GM12878 (cell line): ENCODE results near the gene SEBOX. TPM values are rescaled to one million over a fixed set of nuclear protein-coding genes. Genes with fewer than 3 reads are reported as not detected.

Experiments
- ATAC-seq: fragments of 200-7000 bp; cut with Tn5 transposase; 3 replicates; pipeline ENCODE4 v1.9.1; 2020; ENCODE audit warnings: mild to moderate bottlenecking, moderate library complexity
- BruUV-seq: library from RNA; stranded (reverse); fragments of 400-500 nt; replicated peaks from 2 replicates; lab custom pipeline; 2021; lab: Mats Ljungman, UMichigan
- CTCF ChIA-PET: fragments of 300-600 bp; sonication (Branson Sonifier 250); formaldehyde crosslinking; extraction: SDS; loops from one replicate; lab custom pipeline; 2021; ENCODE audit warnings: inconsistent platforms; lab: Yijun Ruan, JAX
- POLR2A ChIA-PET: fragments of 350-600 bp; formaldehyde crosslinking; extraction: SDS; loops from one replicate; lab custom pipeline; 2021; ENCODE audit warnings: inconsistent platforms; lab: Charles Lee
- RAD21 ChIA-PET: fragments of 300-600 bp; sonication (Branson Sonifier 250); formaldehyde crosslinking; loops from one replicate; lab custom pipeline; 2023; ENCODE audit warnings: antibody characterized with exemption; ENCODE audit not compliant: unreplicated experiment; lab: Charles Lee
- SMC1A ChIA-PET: fragments of 300-600 bp; sonication (Branson Sonifier 250); formaldehyde crosslinking; loops from one replicate; lab custom pipeline; 2023; ENCODE audit not compliant: unreplicated experiment, uncharacterized antibody; lab: Charles Lee
- DNase-seq: peaks from one replicate; pipeline ENCODE4 v3.0.0-alpha.2; 2011; ENCODE audit warnings: low read depth, low spot score
- FAIRE-seq: peaks from 3 replicates; lab custom pipeline; 2011; peaks lifted over from hg19 to GRCh38; lab: Jason Lieb, UNC
- H2AFZ ChIP-seq: 2 replicates; pipeline ENCODE4 v1.6.0; 2011; ENCODE audit warnings: low read depth, low read length, control low read depth; ENCODE audit not compliant: control insufficient read depth
- H3K27ac ChIP-seq: 2 replicates; pipeline ENCODE4 v1.5.1; 2011; ENCODE audit warnings: control low read depth; ENCODE audit not compliant: control insufficient read depth, insufficient read depth
- H3K27me3 ChIP-seq, 2 experiments: replicated peaks in 1 of 2; 2 replicates each; pipeline versions ENCODE4 v1.6.0 to v1.6.1; 2011; ENCODE audit warnings: low read length in 1 of 2; ENCODE audit not compliant: control insufficient read depth in 2 of 2, insufficient read depth in 2 of 2
- H3K36me3 ChIP-seq, 2 experiments: 2 replicates each; pipeline ENCODE4 v1.5.1; 2011; ENCODE audit warnings: low read length in 1 of 2; ENCODE audit not compliant: control insufficient read depth in 2 of 2, insufficient read depth in 2 of 2
- H3K4me1 ChIP-seq: 2 replicates; pipeline ENCODE4 v1.6.1; 2011; ENCODE audit warnings: mild to moderate bottlenecking, low read length, moderate library complexity, mixed read lengths; ENCODE audit not compliant: control insufficient read depth, insufficient read depth
- H3K4me2 ChIP-seq: 2 replicates; pipeline ENCODE4 v1.6.0; 2011; ENCODE audit warnings: control low read depth; ENCODE audit not compliant: control insufficient read depth, insufficient read depth
- H3K4me3 ChIP-seq: fragments of 200-600 bp; sonication (generic); 2 replicates; pipeline ENCODE4 v1.5.1; 2016
- H3K79me2 ChIP-seq: 2 replicates; pipeline ENCODE4 v1.6.0; 2011; ENCODE audit warnings: low read length; ENCODE audit not compliant: control insufficient read depth, insufficient read depth
- H3K9ac ChIP-seq: 2 replicates; pipeline ENCODE4 v1.8.0; 2011; ENCODE audit warnings: low read length, control low read depth, mixed read lengths; ENCODE audit not compliant: control insufficient read depth, insufficient read depth
- H3K9me3 ChIP-seq: replicated peaks from 3 replicates; pipeline ENCODE4 v1.5.1; 2011; ENCODE audit warnings: mild to moderate bottlenecking, low read length; ENCODE audit not compliant: control insufficient read depth, insufficient read depth
- H4K20me1 ChIP-seq: 2 replicates; pipeline ENCODE4 v1.6.0; 2011; ENCODE audit not compliant: control insufficient read depth, insufficient read depth
- BHLHE40 ChIP-seq, 2 experiments: fragments of 450-650 bp in 1 of 2; IDR thresholded peaks; 2 replicates each; pipeline ENCODE4 v1.6.1; 2011 to 2017; ENCODE audit warnings: low read depth in 2 of 2, borderline replicate concordance in 1 of 2, improper control_type of control experiment in 1 of 2, low read length in 1 of 2, mild to moderate bottlenecking in 1 of 2
- ETV6 ChIP-seq, 2 experiments: fragments of 450-650 bp in 1 of 2; IDR thresholded peaks in 1 of 2; conservative IDR thresholded peaks in 1 of 2; 2 replicates each; pipeline ENCODE4 v1.6.1; 2014; ENCODE audit warnings: antibody characterized with exemption in 1 of 2, borderline replicate concordance in 1 of 2, low read depth in 1 of 2, mild to moderate bottlenecking in 1 of 2, moderate library complexity in 1 of 2
- MXI1 ChIP-seq: fragments of 150-350 bp; IDR thresholded peaks from 2 replicates; pipeline ENCODE4 v1.6.1; 2011; ENCODE audit warnings: low read depth, mild to moderate bottlenecking, inconsistent platforms, low read length, improper control_type of control experiment
- NBN ChIP-seq: fragments of 450-650 bp; IDR thresholded peaks from 2 replicates; pipeline ENCODE4 v1.6.1; 2016
- NFXL1 ChIP-seq: fragments of 450-650 bp; IDR thresholded peaks from 2 replicates; pipeline ENCODE4 v1.6.1; 2017; ENCODE audit warnings: antibody characterized with exemption, mild to moderate bottlenecking, borderline replicate concordance
- PAX5 ChIP-seq: IDR thresholded peaks from 2 replicates; pipeline ENCODE4 v1.6.1; 2011; ENCODE audit warnings: low read depth, low read length, borderline replicate concordance
- POLR2AphosphoS5 ChIP-seq: IDR thresholded peaks from 2 replicates; pipeline ENCODE4 v1.6.1; 2011; ENCODE audit warnings: mild to moderate bottlenecking, low read length, inconsistent platforms
- RAD21 ChIP-seq: IDR thresholded peaks from 2 replicates; pipeline ENCODE4 v1.6.1; 2011; ENCODE audit warnings: mild to moderate bottlenecking, low read depth, low read length, moderate library complexity; ENCODE audit not compliant: insufficient read depth
- RELA ChIP-seq: fragments of 450-650 bp; IDR thresholded peaks from 2 replicates; pipeline ENCODE4 v1.8.0; 2014; ENCODE audit warnings: borderline replicate concordance; ENCODE audit not compliant: partially characterized antibody
- RFX5 ChIP-seq: IDR thresholded peaks from 2 replicates; pipeline ENCODE4 v1.6.1; 2011; ENCODE audit warnings: low read depth, low read length, improper control_type of control experiment
- WRNIP1 ChIP-seq: IDR thresholded peaks from 2 replicates; pipeline ENCODE4 v1.6.1; 2011; ENCODE audit warnings: low read depth, low read length, improper control_type of control experiment, borderline replicate concordance
- WGBS: methylation state at CpG from one replicate; pipeline ENCODE4 v1.1.6; 2016; ENCODE audit warnings: low lambda C conversion rate; ENCODE audit not compliant: insufficient replicate concordance, insufficient coverage; ENCODE audit errors: missing lambda C conversion rate; 5-methylcytosine and 5-hydroxymethylcytosine counted together
- in situ Hi-C: fragments of 300-500 bp; cut with MboI; formaldehyde crosslinking; loops from 9 replicates; pipeline ENCODE4 v1.14.3; 2018; ENCODE audit warnings: mixed read lengths
- intact Hi-C: fragments of 100-400 bp; cut with micrococcal nuclease; formaldehyde crosslinking; loops from one replicate; pipeline ENCODE4 v1.14.2; 2022; ENCODE audit not compliant: unreplicated experiment
- polyA plus RNA-seq, 11 experiments: library from polyadenylated mRNA; depleted of rRNA in 4 of 11; unstranded in 6 of 11; stranded (reverse) in 5 of 11; fragments of >200 nt; fragmentation: Nextera tagmentation in 4 of 11; fragmentation: Illumina TruSeq in 1 of 11; extraction: Ambion mirVana in 4 of 11; extraction: Trizol in 1 of 11; gene quantifications; 1 replicate in 1 of 11; 2 replicates in 10 of 11; pipeline versions ENCODE4 v1.2.1 to v1.2.3, GENCODE V29; 2011 to 2016; ENCODE audit warnings: inconsistent platforms in 2 of 11, missing spikeins in 2 of 11, low read depth in 1 of 11
- total RNA-seq, 4 experiments: library from RNA; depleted of rRNA in 3 of 4; stranded (reverse); fragments of >200 nt in 3 of 4; fragmentation: Illumina TruSeq in 1 of 4; extraction: Trizol in 1 of 4; gene quantifications; 2 replicates each; pipeline versions ENCODE4 v1.2.1 to v1.2.3, GENCODE V29; 2013 to 2021
- TF ChIP-seq, protein P1 (sequence below): fragments of 450-650 bp; IDR thresholded peaks from 2 replicates; pipeline ENCODE4 v1.6.1; 2018; ENCODE audit warnings: mild to moderate bottlenecking, low read depth, moderate library complexity; ENCODE audit not compliant: partially characterized antibody
- TF ChIP-seq, protein P2 (sequence below): fragments of 450-650 bp; formaldehyde crosslinking; IDR thresholded peaks from 2 replicates; pipeline ENCODE4 v1.4.0; 2022; ENCODE audit warnings: mild to moderate bottlenecking, moderate library complexity
- TF ChIP-seq, protein P3 (sequence below): fragments of 450-650 bp; formaldehyde crosslinking; IDR thresholded peaks from 2 replicates; pipeline ENCODE4 v1.5.0; 2022; ENCODE audit warnings: mild to moderate bottlenecking, missing genetic modification characterization

Gene SEBOX
- total and polyA plus RNA-seq, 10 of the 15 experiments (the other 5 are each of a cell fraction or from before 2014, with no cell fraction given) = not detected

DNA sequence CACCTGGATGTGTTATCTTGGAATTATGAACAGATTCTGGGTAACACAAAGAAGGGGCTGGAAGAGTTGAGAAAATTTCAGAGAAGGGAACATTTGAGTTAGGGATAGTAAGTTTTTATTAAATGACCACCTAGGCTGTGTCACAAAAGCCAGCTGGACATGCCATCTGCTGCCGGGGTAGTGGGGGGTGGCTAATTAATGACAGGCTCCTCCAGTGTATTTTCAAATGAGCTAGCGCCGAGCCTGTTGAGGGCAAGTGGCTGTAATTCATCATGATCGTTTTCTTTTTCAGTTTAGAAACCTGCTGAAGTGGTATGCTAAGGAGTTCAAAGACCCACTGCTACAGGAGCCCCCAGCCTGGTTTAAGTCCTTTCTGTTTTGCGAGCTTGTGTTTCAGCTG lies 39.8 kb downstream of the SEBOX start:
- no TSS peak for BruUV-seq
- 97% methylated on average over 5 of the region's 5 CpGs for WGBS
- Histone ChIP-seq H3K9me3 (no peaks in the 10 kb centered on the region), H2AFZ (no peak overlapping the region), H3K4me3 (no peak overlapping the region), H3K27ac (no peak overlapping the region), H4K20me1 (no peaks in the 10 kb centered on the region), H3K27me3 (no peaks in the 10 kb centered on the region), H3K4me1 (peaks cover 6% of the 10 kb centered on the region; the same call in 1 of the 2 replicates), H3K79me2 (peaks cover 46% of the 10 kb centered on the region), H3K36me3 (peaks cover 11 to 13% of the 10 kb centered on the region in 2 experiments), H3K4me2 (no peak overlapping the region), H3K9ac (no peak overlapping the region)
- RAD21 ChIA-PET = interaction anchor here (1.1 kb wide), 1 partner anchor 10 kb away, joined by 7 read pairs; the partner anchor contains the start of genes IFT20 and TNFAIP1
- CTCF ChIA-PET = interaction anchor here (1.9 kb wide), 1 partner anchor 10 kb away, joined by 5 read pairs; the partner anchor contains the start of genes IFT20 and TNFAIP1
- intact Hi-C loops = no loop called here
- in situ Hi-C loops = no loop called here
- POLR2A ChIA-PET = interaction anchor here (0.6 to 1.1 kb wide), 3 partner anchors 9 to 431 kb away, joined by 3 to 4 read pairs (median 3); partner anchors contain the start of gene LYRM9
- SMC1A ChIA-PET = interaction anchor here (1.1 to 1.4 kb wide), 2 partner anchors 10 to 31 kb away, joined by 3 to 6 read pairs; partner anchors contain the start of genes IFT20 and TNFAIP1
- no peak for DNase-seq
- no peak for ATAC-seq
- no peak for FAIRE-seq
- TF ChIP-seq RFX5 = no peak
- TF ChIP-seq PAX5 = no peak
- TF ChIP-seq ETV6 (conservative IDR thresholded peaks at IDR 0.05 in 1 of 2, IDR thresholded peaks at IDR 0.05 in 1 of 2; ENCODE audit: borderline replicate concordance in 1 of 2, low read depth in 1 of 2) = no peak
- TF ChIP-seq, protein P1, sequence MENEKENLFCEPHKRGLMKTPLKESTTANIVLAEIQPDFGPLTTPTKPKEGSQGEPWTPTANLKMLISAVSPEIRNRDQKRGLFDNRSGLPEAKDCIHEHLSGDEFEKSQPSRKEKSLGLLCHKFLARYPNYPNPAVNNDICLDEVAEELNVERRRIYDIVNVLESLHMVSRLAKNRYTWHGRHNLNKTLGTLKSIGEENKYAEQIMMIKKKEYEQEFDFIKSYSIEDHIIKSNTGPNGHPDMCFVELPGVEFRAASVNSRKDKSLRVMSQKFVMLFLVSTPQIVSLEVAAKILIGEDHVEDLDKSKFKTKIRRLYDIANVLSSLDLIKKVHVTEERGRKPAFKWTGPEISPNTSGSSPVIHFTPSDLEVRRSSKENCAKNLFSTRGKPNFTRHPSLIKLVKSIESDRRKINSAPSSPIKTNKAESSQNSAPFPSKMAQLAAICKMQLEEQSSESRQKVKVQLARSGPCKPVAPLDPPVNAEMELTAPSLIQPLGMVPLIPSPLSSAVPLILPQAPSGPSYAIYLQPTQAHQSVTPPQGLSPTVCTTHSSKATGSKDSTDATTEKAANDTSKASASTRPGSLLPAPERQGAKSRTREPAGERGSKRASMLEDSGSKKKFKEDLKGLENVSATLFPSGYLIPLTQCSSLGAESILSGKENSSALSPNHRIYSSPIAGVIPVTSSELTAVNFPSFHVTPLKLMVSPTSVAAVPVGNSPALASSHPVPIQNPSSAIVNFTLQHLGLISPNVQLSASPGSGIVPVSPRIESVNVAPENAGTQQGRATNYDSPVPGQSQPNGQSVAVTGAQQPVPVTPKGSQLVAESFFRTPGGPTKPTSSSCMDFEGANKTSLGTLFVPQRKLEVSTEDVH = no peak
- no peak for TF ChIP-seq POLR2AphosphoS5
- TF ChIP-seq WRNIP1 = no peak
- TF ChIP-seq MXI1 = no peak
- TF ChIP-seq, protein P2, sequence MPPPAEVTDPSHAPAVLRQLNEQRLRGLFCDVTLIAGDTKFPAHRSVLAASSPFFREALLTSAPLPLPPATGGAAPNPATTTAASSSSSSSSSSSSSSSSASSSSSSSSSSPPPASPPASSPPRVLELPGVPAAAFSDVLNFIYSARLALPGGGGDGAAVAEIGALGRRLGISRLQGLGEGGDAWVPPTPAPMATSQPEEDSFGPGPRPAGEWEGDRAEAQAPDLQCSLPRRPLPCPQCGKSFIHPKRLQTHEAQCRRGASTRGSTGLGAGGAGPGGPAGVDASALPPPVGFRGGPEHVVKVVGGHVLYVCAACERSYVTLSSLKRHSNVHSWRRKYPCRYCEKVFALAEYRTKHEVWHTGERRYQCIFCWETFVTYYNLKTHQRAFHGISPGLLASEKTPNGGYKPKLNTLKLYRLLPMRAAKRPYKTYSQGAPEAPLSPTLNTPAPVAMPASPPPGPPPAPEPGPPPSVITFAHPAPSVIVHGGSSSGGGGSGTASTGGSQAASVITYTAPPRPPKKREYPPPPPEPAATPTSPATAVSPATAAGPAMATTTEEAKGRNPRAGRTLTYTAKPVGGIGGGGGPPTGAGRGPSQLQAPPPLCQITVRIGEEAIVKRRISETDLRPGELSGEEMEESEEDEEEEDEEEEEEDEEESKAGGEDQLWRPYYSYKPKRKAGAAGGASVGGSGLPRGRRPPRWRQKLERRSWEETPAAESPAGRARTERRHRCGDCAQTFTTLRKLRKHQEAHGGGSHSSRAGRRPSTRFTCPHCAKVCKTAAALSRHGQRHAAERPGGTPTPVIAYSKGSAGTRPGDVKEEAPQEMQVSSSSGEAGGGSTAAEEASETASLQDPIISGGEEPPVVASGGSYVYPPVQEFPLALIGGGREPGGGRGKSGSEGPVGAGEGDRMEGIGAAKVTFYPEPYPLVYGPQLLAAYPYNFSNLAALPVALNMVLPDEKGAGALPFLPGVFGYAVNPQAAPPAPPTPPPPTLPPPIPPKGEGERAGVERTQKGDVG = no peak
- TF ChIP-seq RAD21 = no peak
- no peak for TF ChIP-seq RELA
- no peak for TF ChIP-seq NFXL1
- no peak for TF ChIP-seq NBN
- TF ChIP-seq, protein P3, sequence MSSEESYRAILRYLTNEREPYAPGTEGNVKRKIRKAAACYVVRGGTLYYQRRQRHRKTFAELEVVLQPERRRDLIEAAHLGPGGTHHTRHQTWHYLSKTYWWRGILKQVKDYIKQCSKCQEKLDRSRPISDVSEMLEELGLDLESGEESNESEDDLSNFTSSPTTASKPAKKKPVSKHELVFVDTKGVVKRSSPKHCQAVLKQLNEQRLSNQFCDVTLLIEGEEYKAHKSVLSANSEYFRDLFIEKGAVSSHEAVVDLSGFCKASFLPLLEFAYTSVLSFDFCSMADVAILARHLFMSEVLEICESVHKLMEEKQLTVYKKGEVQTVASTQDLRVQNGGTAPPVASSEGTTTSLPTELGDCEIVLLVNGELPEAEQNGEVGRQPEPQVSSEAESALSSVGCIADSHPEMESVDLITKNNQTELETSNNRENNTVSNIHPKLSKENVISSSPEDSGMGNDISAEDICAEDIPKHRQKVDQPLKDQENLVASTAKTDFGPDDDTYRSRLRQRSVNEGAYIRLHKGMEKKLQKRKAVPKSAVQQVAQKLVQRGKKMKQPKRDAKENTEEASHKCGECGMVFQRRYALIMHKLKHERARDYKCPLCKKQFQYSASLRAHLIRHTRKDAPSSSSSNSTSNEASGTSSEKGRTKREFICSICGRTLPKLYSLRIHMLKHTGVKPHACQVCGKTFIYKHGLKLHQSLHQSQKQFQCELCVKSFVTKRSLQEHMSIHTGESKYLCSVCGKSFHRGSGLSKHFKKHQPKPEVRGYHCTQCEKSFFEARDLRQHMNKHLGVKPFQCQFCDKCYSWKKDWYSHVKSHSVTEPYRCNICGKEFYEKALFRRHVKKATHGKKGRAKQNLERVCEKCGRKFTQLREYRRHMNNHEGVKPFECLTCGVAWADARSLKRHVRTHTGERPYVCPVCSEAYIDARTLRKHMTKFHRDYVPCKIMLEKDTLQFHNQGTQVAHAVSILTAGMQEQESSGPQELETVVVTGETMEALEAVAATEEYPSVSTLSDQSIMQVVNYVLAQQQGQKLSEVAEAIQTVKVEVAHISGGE (CRISPR knock-in tag) = no peak
- TF ChIP-seq BHLHE40 (IDR thresholded peaks at IDR 0.05; ENCODE audit: borderline replicate concordance in 1 of 2, low read depth in 2 of 2, low read length in 1 of 2) = no peak
